Activated CD4-positive, alpha-beta memory T cell treated with anti-CD3 and anti-CD28 coated beads for 36 hours (primary cell): ENCODE data around the gene PTPRN2. TPM values are rescaled to one million over a fixed set of nuclear protein-coding genes. Genes with fewer than 3 reads are reported as not detected.
"Not testable (repeated sequence)": the region's sequence is repeated elsewhere in the genome, so short reads cannot be mapped to it uniquely, and the experiment has no call there.

ENCODE experiments used
- CTCF ChIA-PET: fragments of 350-600 bp; sonication (Branson Sonifier 250); formaldehyde crosslinking; loops from one replicate; lab custom pipeline; 2021; ENCODE audit warnings: antibody characterized with exemption, inconsistent platforms; lab: Charles Lee
- POLR2A ChIA-PET: fragments of 350-600 bp; sonication (Branson Sonifier 250); formaldehyde crosslinking; loops from one replicate; lab custom pipeline; 2021; ENCODE audit warnings: antibody characterized with exemption; lab: Charles Lee
- DNase-seq: peaks from one replicate; pipeline ENCODE4 v3.0.0-alpha.2; 2020
- H3K27ac Mint-ChIP-seq: one replicate; pipeline ENCODE4 v1.8.0; 2021; ENCODE audit warnings: mixed read lengths
- H3K27me3 Mint-ChIP-seq: one replicate; pipeline ENCODE4 v1.8.0; 2021; ENCODE audit warnings: mixed read lengths
- H3K36me3 Mint-ChIP-seq: one replicate; pipeline ENCODE4 v1.8.0; 2021; ENCODE audit warnings: mixed read lengths
- H3K4me1 Mint-ChIP-seq: one replicate; pipeline ENCODE4 v1.8.0; 2021; ENCODE audit warnings: low read depth, mixed read lengths
- H3K4me3 Mint-ChIP-seq: one replicate; pipeline ENCODE4 v1.8.0; 2021; ENCODE audit warnings: mild to moderate bottlenecking, mixed read lengths
- H3K9me3 Mint-ChIP-seq: one replicate; pipeline ENCODE4 v1.8.0; 2021; ENCODE audit warnings: mixed read lengths
- intact Hi-C: fragments of 100-400 bp; cut with micrococcal nuclease; formaldehyde crosslinking; loops from one replicate; pipeline ENCODE4 v1.15.1; 2023
- total RNA-seq, 2 experiments: library from RNA; stranded (reverse); gene quantifications; one replicate each; pipeline ENCODE4 v1.2.3, GENCODE V29; 2021

The PTPRN2 gene
- total RNA-seq, 2 experiments from 2014 or later, result 0.51 to 0.64 TPM

DNA sequence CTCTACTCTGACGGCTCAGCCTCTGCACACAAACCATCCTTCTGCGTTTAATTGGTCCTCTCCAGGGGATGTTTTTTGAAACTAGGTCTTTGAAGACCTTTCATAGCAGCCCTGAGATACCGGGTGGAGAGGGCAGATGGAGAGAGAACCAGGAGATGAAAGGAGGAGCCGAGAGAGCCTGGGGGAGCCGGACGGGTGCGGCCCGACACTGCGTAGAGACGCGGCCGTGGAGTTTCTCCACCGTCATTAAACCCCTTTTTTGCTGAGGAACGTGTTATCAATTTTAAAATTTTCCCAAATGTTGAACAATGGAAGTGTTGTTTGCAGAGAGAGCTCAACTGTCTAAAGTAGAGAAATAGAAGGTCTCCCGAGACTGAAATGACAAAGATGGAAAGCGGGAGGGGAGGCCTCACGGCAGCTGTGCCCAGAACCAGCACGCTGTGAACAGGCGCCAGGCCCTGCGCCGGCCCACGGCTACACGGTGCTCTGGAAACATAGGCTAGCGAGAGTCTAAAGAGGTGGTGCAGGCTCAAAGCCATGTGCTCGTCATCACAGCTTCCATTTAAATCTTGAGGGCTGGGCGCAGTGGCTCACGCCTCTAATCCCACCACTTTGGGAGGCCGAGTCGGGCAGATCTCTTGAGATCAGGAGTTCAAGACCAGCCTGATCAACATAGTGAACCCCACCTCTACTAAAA lies 307.0 kb downstream of the PTPRN2 start:
- intact Hi-C loops, result no loop called here
- ChIA-PET POLR2A (no interaction called here), CTCF (no interaction called here)
- no peak overlapping the region for H3K27ac Mint-ChIP-seq
- no peaks in the 10 kb centered on the region for H3K27me3 Mint-ChIP-seq
- H3K36me3 Mint-ChIP-seq, result no peaks in the 10 kb centered on the region
- no peaks in the 10 kb centered on the region for H3K4me1 Mint-ChIP-seq
- no peak overlapping the region for H3K4me3 Mint-ChIP-seq
- H3K9me3 Mint-ChIP-seq, result peaks cover under 1% of the 10 kb centered on the region
- no peak for DNase-seq

DNA sequence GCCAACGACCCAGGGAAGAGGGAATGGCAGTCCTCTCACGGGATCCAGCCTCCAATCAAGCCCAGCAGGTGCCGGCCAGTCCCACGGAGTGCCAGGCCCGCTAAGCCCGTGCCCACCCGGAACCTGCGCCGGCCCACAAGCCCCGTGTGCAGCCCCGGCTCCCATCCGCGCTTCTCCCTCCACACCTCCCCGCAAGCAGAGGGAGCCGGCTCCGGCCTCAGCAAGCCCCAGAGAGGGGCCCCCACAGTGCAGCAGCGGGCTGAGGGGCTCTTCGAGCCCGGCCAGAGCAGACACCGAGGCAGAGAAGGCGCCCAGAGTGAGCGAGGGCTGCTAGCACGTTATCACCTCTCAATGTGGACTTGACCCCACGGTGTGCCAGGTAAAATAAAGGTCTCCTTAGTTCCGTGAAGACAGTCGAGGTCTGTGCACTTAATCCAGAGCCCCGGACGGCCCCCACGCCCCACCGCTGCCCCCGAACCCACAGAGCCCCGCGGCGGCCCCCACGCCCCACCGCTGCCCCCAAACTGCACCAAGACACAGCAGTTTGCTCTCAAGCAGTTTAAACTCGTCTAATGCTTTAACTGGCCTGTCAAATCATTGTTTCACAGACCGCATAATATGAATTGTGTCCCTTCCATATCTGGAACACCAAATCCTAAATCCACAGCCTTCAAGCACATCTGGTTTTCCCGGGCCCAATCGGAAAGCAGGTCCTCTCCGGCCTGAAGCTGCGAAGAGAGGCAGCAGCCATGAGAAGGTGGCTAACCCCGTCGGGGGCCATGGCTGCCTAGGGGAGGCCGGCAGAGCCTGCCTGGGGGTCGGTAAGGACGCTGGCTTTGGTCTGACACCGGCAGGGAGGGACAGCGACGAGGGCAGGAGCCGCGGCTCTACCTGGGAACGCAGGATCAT lies 307.8 kb downstream of the PTPRN2 start:
- H3K27me3 Mint-ChIP-seq, result no peaks in the 10 kb centered on the region
- intact Hi-C loops, result no loop called here
- H3K4me1 Mint-ChIP-seq, result no peaks in the 10 kb centered on the region
- H3K36me3 Mint-ChIP-seq, result no peaks in the 10 kb centered on the region
- ChIA-PET POLR2A (no interaction called here), CTCF (no interaction called here)
- no peak for DNase-seq
- H3K4me3 Mint-ChIP-seq, result no peak overlapping the region
- no peak overlapping the region for H3K27ac Mint-ChIP-seq
- no peaks in the 10 kb centered on the region for H3K9me3 Mint-ChIP-seq

DNA sequence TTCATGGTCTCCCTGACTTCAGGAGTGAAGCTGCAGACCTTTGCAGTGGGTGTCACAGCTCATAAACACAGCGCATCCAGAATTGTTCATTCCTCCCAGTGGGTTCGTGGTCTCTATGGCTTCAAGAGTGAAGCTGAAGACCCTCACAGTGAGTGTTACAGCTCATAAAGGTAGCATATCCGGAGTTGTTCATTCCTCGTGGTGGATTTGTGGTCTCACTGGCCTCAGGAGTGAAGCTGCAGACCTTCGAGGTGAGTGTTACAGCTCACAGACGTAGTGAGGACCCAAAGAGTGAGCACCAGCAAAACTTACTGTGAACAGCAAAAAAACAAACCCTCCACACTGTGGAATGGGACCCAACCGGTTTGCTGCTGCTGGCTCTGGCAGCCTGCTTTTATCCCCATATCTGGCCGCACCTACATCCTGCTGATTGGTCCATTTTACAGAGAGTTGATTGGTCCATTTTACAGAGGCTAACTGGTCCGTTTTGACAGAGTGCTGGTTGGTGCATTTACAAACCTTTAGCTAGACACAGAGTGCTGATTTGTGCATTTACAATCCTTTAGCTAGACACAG lies 308.8 kb downstream of the PTPRN2 start:
- no peaks in the 10 kb centered on the region for H3K9me3 Mint-ChIP-seq
- H3K4me1 Mint-ChIP-seq, result no peaks in the 10 kb centered on the region
- no peaks in the 10 kb centered on the region for H3K27me3 Mint-ChIP-seq
- CTCF ChIA-PET, result no interaction called here
- POLR2A ChIA-PET, result no interaction called here
- DNase-seq, result no peak
- no peak overlapping the region for H3K4me3 Mint-ChIP-seq
- H3K27ac Mint-ChIP-seq, result no peak overlapping the region
- intact Hi-C loops, result no loop called here
- no peaks in the 10 kb centered on the region for H3K36me3 Mint-ChIP-seq

DNA sequence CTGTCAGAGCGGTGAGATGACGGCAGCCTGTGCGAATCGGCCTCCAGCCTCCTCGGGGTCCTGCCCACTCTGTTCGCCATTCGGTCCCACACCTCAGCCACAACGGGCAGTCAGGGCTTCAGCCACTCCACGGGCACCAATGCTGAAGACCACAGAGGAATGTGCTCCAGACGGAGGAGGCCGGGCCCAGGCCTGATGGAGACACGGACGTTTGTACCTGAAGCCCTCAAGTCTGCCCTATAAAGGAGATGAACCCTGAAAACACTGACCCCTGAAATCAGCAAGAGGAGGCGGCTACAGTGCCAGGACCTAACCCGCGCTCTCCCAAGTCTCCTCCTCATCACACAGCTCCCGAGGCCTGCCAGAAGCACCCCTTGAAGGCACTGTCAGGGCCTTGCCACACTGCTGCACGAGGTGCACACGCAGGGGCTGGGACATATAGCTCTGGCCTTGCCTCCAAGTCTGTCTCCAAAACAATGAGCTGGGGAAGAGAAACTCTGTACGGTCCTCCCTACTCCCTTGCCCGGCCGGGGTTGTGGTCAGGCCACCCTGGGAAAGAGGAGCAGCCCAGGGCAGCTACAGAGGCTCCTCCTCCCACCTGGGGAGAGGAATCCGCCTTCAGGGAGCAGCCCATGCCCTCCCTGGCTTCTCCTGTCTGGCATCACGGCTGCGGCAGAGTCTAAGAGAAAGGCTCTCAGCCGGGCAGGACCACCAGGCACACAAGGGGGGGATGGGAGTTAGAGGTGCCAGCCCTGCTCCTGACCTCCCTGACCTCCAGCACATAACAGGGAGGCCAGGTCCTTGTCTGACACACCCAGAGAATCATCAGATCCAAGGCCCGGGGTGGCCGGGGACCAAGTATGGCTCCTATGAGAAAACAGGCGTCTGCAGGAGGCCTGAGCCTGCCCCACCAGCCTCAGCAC lies 310.1 kb downstream of the PTPRN2 start:
- POLR2A ChIA-PET, result no interaction called here
- Mint-ChIP-seq H3K27ac (no peak overlapping the region), H3K36me3 (no peaks in the 10 kb centered on the region), H3K9me3 (no peaks in the 10 kb centered on the region), H3K4me1 (no peaks in the 10 kb centered on the region), H3K4me3 (no peak overlapping the region), H3K27me3 (no peaks in the 10 kb centered on the region)
- intact Hi-C loops, result no loop called here
- DNase-seq, result no peak
- CTCF ChIA-PET, result no interaction called here

DNA sequence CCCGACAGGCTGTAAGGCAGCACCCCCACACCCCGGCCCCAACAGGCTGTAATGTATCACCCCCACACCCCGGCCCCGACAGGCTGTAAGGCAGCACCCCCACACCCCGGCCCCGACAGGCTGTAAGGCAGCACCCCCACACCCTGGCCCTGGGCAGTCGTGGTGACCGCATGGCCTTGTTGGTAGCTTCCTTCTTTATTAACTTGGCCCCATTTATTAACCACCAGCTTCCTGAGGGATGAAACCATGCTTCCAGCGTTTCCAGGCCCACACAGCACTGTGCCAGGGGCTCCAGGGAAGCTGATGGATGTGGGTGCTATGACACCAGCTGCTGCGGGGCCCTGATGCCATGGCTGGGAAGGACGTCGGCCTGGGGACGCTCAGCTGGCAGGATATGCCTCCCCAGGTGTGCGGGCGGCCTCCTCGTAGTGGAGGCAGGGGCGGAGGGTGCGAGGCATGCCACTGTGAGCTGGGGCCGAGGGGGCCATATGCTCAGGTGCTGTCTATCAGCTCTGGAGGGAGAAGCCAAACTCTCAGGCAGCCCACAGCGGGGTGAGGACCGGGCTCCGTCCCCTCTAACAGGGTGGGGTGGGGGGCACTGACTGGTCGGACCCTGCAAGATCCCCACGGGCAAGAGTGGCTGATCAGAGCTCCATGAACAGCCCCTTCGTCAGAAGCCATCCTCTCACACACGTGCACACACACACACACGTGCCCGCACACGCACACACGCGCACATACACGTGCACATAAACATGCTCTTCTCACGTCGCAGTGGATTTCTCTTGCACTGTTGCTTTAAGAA lies 311.0 kb downstream of the PTPRN2 start:
- DNase-seq, result no peak
- Mint-ChIP-seq H3K9me3 (no peaks in the 10 kb centered on the region), H3K36me3 (no peaks in the 10 kb centered on the region), H3K27me3 (no peaks in the 10 kb centered on the region), H3K27ac (no peak overlapping the region), H3K4me1 (no peaks in the 10 kb centered on the region), H3K4me3 (no peak overlapping the region)
- intact Hi-C loops, result no loop called here
- ChIA-PET POLR2A (no interaction called here), CTCF (no interaction called here)

GRCh38 chr7:158275711-158276413 lies 311.8 kb downstream of the PTPRN2 start:
- intact Hi-C loops, result no loop called here
- Mint-ChIP-seq H3K4me1 (no peaks in the 10 kb centered on the region), H3K36me3 (no peaks in the 10 kb centered on the region), H3K27ac (no peak overlapping the region), H3K4me3 (no peak overlapping the region), H3K27me3 (no peaks in the 10 kb centered on the region), H3K9me3 (no peaks in the 10 kb centered on the region)
- DNase-seq, result no peak
- ChIA-PET POLR2A (no interaction called here), CTCF (no interaction called here)

DNA sequence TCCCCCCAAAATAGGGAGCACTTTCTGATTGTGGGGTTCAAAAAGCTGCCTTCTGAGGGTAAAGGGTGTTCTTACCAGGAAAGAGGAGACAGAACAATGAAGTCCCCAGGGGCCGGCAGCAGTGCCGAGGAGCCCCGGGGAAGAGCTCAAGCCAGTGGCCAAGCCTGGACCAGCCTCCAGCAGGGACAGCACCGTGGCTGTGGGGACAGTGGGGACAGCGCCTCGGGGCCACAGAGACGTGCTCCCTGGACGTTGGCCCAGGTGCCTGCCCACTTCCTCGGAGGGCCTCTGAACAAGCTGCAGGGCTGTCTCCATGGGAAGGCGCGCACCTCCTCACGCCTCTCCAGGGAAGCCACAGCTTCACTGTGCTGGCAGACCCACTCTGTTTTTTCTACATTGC lies 312.6 kb downstream of the PTPRN2 start:
- Mint-ChIP-seq H3K9me3 (no peaks in the 10 kb centered on the region), H3K27me3 (no peaks in the 10 kb centered on the region), H3K4me1 (no peaks in the 10 kb centered on the region), H3K36me3 (no peaks in the 10 kb centered on the region), H3K27ac (no peak overlapping the region), H3K4me3 (no peak overlapping the region)
- ChIA-PET CTCF (no interaction called here), POLR2A (no interaction called here)
- intact Hi-C loops, result no loop called here
- DNase-seq, result peak; percentile 3

GRCh38 chr7:158274404-158274811 lies 313.2 kb downstream of the PTPRN2 start:
- Mint-ChIP-seq H3K9me3 (no peaks in the 10 kb centered on the region), H3K27ac (no peak overlapping the region), H3K4me1 (no peaks in the 10 kb centered on the region), H3K36me3 (no peaks in the 10 kb centered on the region), H3K4me3 (no peak overlapping the region), H3K27me3 (no peaks in the 10 kb centered on the region)
- POLR2A ChIA-PET, result no interaction called here
- intact Hi-C loops, result no loop called here
- CTCF ChIA-PET, result no interaction called here
- DNase-seq, result no peak

DNA sequence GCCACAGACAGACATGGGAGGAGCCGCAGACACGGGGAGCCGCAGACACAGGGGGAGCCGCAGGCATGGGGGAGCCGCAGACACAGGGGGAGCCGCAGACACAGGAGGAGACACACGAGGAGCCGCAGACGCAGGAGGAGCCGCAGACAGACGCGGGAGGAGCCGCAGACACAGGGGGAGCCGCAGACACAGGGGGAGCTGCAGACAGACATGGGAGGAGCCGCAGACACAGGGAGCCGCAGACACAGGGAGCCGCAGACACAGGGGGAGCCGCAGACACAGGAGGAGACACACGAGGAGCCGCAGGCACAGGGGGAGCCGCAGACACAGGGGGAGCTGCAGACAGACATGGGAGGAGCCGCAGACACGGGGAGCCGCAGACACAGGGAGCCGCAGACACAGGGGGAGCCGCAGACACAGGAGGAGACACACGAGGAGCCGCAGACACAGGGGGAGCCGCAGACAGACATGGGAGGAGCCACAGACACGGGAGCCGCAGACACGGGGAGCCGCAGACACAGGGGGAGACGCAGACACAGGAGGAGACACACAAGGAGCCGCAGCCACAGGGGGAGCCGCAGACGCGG lies 313.8 kb downstream of the PTPRN2 start:
- H3K27me3 Mint-ChIP-seq, H3K4me1 Mint-ChIP-seq, intact Hi-C loops: not testable (repeated sequence)

DNA sequence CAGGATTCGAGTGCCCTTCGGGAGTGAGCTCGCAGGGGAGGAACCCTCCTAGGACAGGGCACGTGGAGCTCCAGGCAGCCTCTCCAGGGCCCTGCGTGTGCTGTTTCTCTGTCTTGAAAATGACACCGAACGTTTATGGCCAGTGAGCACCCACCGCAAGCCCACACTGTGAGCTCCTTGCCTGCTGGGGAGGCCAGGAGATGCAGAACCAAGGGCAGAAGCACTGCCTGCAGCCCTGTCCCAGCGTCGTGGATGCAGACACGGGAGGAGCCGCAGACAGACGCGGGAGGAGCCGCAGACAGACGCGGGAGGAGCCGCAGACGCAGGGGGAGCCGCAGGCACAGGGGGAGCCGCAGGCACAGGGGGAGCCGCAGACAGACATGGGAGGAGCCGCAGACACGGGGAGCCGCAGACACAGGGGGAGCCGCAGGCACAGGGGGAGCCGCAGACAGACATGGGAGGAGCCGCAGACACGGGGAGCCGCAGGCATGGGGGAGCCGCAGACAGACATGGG lies 314.4 kb downstream of the PTPRN2 start:
- CTCF ChIA-PET, result no interaction called here
- no peak overlapping the region for H3K27ac Mint-ChIP-seq
- no peaks in the 10 kb centered on the region for H3K27me3 Mint-ChIP-seq
- no peak for DNase-seq
- no peaks in the 10 kb centered on the region for H3K4me1 Mint-ChIP-seq
- H3K9me3 Mint-ChIP-seq, result no peaks in the 10 kb centered on the region
- no peak overlapping the region for H3K4me3 Mint-ChIP-seq
- POLR2A ChIA-PET, result no interaction called here
- H3K36me3 Mint-ChIP-seq, result no peaks in the 10 kb centered on the region
- intact Hi-C loops, result no loop called here

More for the DNA sequence above, 313.8 kb downstream of the PTPRN2 start:
- H3K27ac Mint-ChIP-seq, POLR2A ChIA-PET, H3K36me3 Mint-ChIP-seq, DNase-seq, H3K9me3 Mint-ChIP-seq, H3K4me3 Mint-ChIP-seq, CTCF ChIA-PET: not testable (repeated sequence)
